Measurements from ENCODE around the gene IYD.

The IYD gene, protein sequence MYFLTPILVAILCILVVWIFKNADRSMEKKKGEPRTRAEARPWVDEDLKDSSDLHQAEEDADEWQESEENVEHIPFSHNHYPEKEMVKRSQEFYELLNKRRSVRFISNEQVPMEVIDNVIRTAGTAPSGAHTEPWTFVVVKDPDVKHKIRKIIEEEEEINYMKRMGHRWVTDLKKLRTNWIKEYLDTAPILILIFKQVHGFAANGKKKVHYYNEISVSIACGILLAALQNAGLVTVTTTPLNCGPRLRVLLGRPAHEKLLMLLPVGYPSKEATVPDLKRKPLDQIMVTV

GRCh38 chr6:150368762-150369161 is at the start of gene IYD:
IYD (plus strand) TSS chr6:150369012; CDS start chr6:150369032, 20 bp downstream.
- Histone ChIP-seq H3K9me3 (no peaks in the 10 kb centered on the region), H3K36me3 (no peaks in the 10 kb centered on the region), H3K4me1 (ENCODE audit: control insufficient read depth in 1 of 2, insufficient read depth in 1 of 2, low read depth in 1 of 2, low read length in 1 of 2) (no peaks in the 10 kb centered on the region), H3K27ac (no peak within 1 kb of the TSS), H3K4me3 (ENCODE audit: low read depth in 1 of 2, low read length in 1 of 2) (no peak within 1 kb of the TSS), H3K27me3 (no peaks in the 10 kb centered on the region)
- TF ChIP-seq, protein P1, sequence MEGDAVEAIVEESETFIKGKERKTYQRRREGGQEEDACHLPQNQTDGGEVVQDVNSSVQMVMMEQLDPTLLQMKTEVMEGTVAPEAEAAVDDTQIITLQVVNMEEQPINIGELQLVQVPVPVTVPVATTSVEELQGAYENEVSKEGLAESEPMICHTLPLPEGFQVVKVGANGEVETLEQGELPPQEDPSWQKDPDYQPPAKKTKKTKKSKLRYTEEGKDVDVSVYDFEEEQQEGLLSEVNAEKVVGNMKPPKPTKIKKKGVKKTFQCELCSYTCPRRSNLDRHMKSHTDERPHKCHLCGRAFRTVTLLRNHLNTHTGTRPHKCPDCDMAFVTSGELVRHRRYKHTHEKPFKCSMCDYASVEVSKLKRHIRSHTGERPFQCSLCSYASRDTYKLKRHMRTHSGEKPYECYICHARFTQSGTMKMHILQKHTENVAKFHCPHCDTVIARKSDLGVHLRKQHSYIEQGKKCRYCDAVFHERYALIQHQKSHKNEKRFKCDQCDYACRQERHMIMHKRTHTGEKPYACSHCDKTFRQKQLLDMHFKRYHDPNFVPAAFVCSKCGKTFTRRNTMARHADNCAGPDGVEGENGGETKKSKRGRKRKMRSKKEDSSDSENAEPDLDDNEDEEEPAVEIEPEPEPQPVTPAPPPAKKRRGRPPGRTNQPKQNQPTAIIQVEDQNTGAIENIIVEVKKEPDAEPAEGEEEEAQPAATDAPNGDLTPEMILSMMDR (IDR thresholded peaks at IDR 0.05), result no peak

GRCh38 chr6:150319924-150320323 is 48.9 kb upstream of the IYD start:
- no peak overlapping the region for H3K4me3 ChIP-seq (ENCODE audit: low read depth in 1 of 2, low read length in 1 of 2)
- H3K4me1 ChIP-seq (ENCODE audit: control insufficient read depth in 1 of 2, insufficient read depth in 1 of 2, low read depth in 1 of 2, low read length in 1 of 2), result no peaks in the 10 kb centered on the region
- TF ChIP-seq, protein P1 (IDR thresholded peaks at IDR 0.05), result no peak
- H3K36me3 ChIP-seq, result no peaks in the 10 kb centered on the region
- no peak overlapping the region for H3K27ac ChIP-seq
- no peaks in the 10 kb centered on the region for H3K9me3 ChIP-seq
- H3K27me3 ChIP-seq, result no peaks in the 10 kb centered on the region

DNA sequence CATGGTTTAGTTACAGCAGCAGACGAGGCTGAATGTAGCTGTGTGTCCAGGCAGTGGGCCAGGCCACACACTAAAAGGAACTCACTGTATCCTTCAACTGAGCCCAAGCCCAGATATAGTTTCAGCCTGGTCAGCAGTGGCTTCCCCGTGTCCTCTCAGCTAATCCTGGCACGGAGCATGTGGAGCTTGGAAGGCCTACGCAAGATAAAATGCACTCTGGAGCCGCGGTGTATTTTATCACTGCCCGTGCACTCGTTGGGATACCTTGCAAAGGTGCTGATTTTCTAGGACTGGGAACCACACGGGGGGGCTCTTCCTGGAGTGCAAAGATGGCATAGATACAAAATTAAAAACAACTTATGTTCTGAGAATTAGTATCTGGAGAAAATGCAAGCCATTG is 48.4 kb upstream of the IYD start:
- Histone ChIP-seq H3K27ac (no peak overlapping the region), H3K36me3 (no peaks in the 10 kb centered on the region), H3K27me3 (no peaks in the 10 kb centered on the region), H3K4me1 (ENCODE audit: control insufficient read depth in 1 of 2, insufficient read depth in 1 of 2, low read depth in 1 of 2, low read length in 1 of 2) (no peaks in the 10 kb centered on the region), H3K4me3 (ENCODE audit: low read depth in 1 of 2, low read length in 1 of 2) (no peak overlapping the region), H3K9me3 (no peaks in the 10 kb centered on the region)
- TF ChIP-seq, protein P1 (IDR thresholded peaks at IDR 0.05), result no peak

DNA sequence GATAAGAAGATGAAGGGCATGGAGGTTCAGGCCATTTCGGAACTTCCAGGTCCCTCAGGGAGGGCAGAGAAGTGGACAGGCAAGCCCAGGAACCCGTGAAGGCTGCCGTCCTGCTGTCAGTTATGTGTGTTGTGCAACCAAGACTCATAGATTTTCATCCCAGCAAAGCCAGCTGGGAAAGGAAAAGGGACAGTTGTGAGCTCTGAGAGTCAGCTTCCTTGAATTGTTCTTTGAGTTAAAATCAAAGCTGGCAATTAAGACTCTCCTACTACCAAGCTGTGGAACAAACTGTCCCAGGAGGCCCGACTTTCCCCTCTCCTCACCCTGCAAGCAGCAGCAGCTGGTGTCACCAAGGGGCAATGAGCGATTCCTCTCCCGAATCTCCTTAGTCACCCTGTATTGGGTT is 46.3 kb upstream of the IYD start:
- H3K27ac ChIP-seq, result no peak overlapping the region
- H3K9me3 ChIP-seq, result no peaks in the 10 kb centered on the region
- H3K36me3 ChIP-seq, result no peaks in the 10 kb centered on the region
- no peak overlapping the region for H3K4me3 ChIP-seq (ENCODE audit: low read depth in 1 of 2, low read length in 1 of 2)
- H3K27me3 ChIP-seq, result no peaks in the 10 kb centered on the region
- TF ChIP-seq, protein P1 (IDR thresholded peaks at IDR 0.05), result no peak
- H3K4me1 ChIP-seq (ENCODE audit: control insufficient read depth in 1 of 2, insufficient read depth in 1 of 2, low read depth in 1 of 2, low read length in 1 of 2), result no peaks in the 10 kb centered on the region

DNA sequence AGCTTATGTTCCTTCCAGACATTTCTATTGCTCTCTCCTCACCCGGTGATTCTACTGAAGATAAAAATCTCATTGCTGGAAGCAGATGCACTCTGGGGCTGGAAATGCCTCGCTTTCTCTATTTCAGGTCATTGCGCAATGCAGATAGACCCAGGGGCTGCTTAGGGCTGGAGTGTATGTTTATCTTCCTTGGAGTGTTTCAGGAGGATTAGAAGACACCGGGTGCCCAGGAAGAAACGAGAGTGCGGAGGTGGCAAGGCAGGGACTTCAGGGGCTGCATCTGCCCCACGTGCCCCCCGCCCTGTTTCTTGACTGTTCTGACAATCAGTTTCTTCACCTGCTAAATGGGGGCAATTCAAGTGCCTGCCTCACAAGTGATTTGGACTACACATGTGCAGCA is 45.6 kb upstream of the IYD start:
- Histone ChIP-seq H3K27ac (no peak overlapping the region), H3K4me3 (ENCODE audit: low read depth in 1 of 2, low read length in 1 of 2) (no peak overlapping the region), H3K4me1 (ENCODE audit: control insufficient read depth in 1 of 2, insufficient read depth in 1 of 2, low read depth in 1 of 2, low read length in 1 of 2) (no peaks in the 10 kb centered on the region), H3K9me3 (no peaks in the 10 kb centered on the region), H3K27me3 (no peaks in the 10 kb centered on the region), H3K36me3 (no peaks in the 10 kb centered on the region)
- TF ChIP-seq, protein P1 (IDR thresholded peaks at IDR 0.05), result no peak

All from neutrophil (primary cell).